Thyroid gland (tissue), 4 donors: ENCODE results near the gene PLIN3. TPM values are rescaled to one million over a fixed set of nuclear protein-coding genes. Genes with fewer than 3 reads are reported as not detected.

Experiments used
- DNase-seq, 2 donors: peaks; one replicate each; pipeline ENCODE4 v3.0.0-alpha.2; 2019
- H3K27ac ChIP-seq, 3 donors: fragments of 200-600 bp; sonication (generic); 1 replicate in 2 of 3; 2 replicates in 1 of 3; pipeline ENCODE4 v1.5.1; 2016 to 2019; ENCODE audit warnings: mild to moderate bottlenecking in 1 of 3, moderate library complexity in 1 of 3
- H3K27me3 ChIP-seq: fragments of 200-600 bp; sonication (generic); one replicate; pipeline ENCODE4 v1.5.1; 2019
- H3K36me3 ChIP-seq, 2 donors: fragments of 200-600 bp; sonication (generic); one replicate each; pipeline ENCODE4 v1.5.1; 2016 to 2019
- H3K4me1 ChIP-seq, 2 donors: fragments of 200-600 bp; sonication (generic); one replicate each; pipeline ENCODE4 v1.5.1; 2017 to 2019
- H3K4me3 ChIP-seq, 3 donors: fragments of 200-600 bp; sonication (generic); replicated peaks in 1 of 3; 1 replicate in 2 of 3; 2 replicates in 1 of 3; pipeline ENCODE4 v1.5.1; 2016; ENCODE audit warnings: mild to moderate bottlenecking in 1 of 3
- H3K9me3 ChIP-seq: fragments of 200-600 bp; sonication (generic); one replicate; pipeline ENCODE4 v1.5.1; 2017
- CTCF ChIP-seq, 6 experiments: fragments of 200-600 bp in 3 of 6; fragments of 450-650 bp in 3 of 6; sonication (generic) in 3 of 6; IDR thresholded peaks; one replicate each; pipeline ENCODE4 v1.5.1; 2016 to 2019; ENCODE audit warnings: antibody characterized with exemption in 6 of 6, mild to moderate bottlenecking in 2 of 6, inconsistent platforms in 1 of 6, moderate library complexity in 1 of 6
- POLR2A ChIP-seq, 2 donors: fragments of 450-650 bp; IDR thresholded peaks; one replicate each; pipeline ENCODE4 v1.6.1; 2017; ENCODE audit warnings: antibody characterized with exemption in 2 of 2, mild to moderate bottlenecking in 2 of 2, moderate library complexity in 1 of 2
- WGBS, 2 donors: methylation state at CpG; one replicate each; pipeline ENCODE4 v1.1.5; 2017; 5-methylcytosine and 5-hydroxymethylcytosine counted together
- intact Hi-C: fragments of 100-400 bp; cut with DNase I; formaldehyde crosslinking; loops from one replicate; pipeline ENCODE4 v1.15.1; 2023
- total RNA-seq, 4 donors: library from RNA; depleted of rRNA; stranded (reverse); fragments of >200 nt; gene quantifications; one replicate each; pipeline ENCODE4 v1.2.3, GENCODE V29; 2016

Gene PLIN3
- total RNA-seq, 4 donors from 2014 or later: 24.4 to 41.3 (median 38.0) TPM

- intact Hi-C loops: loop anchor here (2.0 kb wide), 1 partner anchor 157 kb away; no protein-coding TSS in a partner anchor
- no peak for DNase-seq
- WGBS, 2 donors: 92 to 93% methylated on average over 3 of the region's 3 CpGs
- Histone ChIP-seq H3K27ac (no peak overlapping the region), H3K4me3 (no peak overlapping the region), H3K4me1 (no peaks in the 10 kb centered on the region), H3K36me3 (no peaks in the 10 kb centered on the region), H3K9me3 (no peaks in the 10 kb centered on the region), H3K27me3 (no peaks in the 10 kb centered on the region)
- TF ChIP-seq POLR2A (IDR thresholded peaks at IDR 0.05) (no peak), CTCF (IDR thresholded peaks at IDR 0.05) (no peak)
Observed at GRCh38 chr19:4873930-4874329, 6.5 kb upstream of the PLIN3 start.

- Histone ChIP-seq H3K27me3 (no peaks in the 10 kb centered on the region), H3K4me3 (no peak overlapping the region), H3K27ac (no peak overlapping the region), H3K9me3 (no peaks in the 10 kb centered on the region), H3K4me1 (peaks cover 3 to 4% of the 10 kb centered on the region in 2 donors), H3K36me3 (no peaks in the 10 kb centered on the region)
- intact Hi-C loops: loop anchor here (2.0 kb wide), 1 partner anchor 159 kb away; no protein-coding TSS in a partner anchor
- WGBS, 2 donors: 64 to 88% methylated on average over 6 of the region's 6 CpGs
- DNase-seq: no peak
- TF ChIP-seq CTCF (IDR thresholded peaks at IDR 0.05): no peak
- no peak for TF ChIP-seq POLR2A (IDR thresholded peaks at IDR 0.05)
Observed at GRCh38 chr19:4871711-4872110, 4.2 kb upstream of the PLIN3 start.

GRCh38 chr19:4870025-4870700 is 2.7 kb upstream of the PLIN3 start:
- Histone ChIP-seq H3K36me3 (no peaks in the 10 kb centered on the region), H3K27ac (no peak overlapping the region), H3K9me3 (no peaks in the 10 kb centered on the region), H3K4me3 (no peak overlapping the region), H3K27me3 (no peaks in the 10 kb centered on the region), H3K4me1 (peaks cover 10 to 11% of the 10 kb centered on the region in 2 donors)
- TF ChIP-seq POLR2A (IDR thresholded peaks at IDR 0.05): no peak
- TF ChIP-seq CTCF (IDR thresholded peaks at IDR 0.05): no peak
- no peak for DNase-seq
- intact Hi-C loops: no loop called here
- 82 to 88% methylated on average over 10 of the region's 10 CpGs for WGBS, 2 donors

- H3K4me1 ChIP-seq: peaks cover 10 to 11% of the 10 kb centered on the region in 2 donors
- no peak for TF ChIP-seq POLR2A (IDR thresholded peaks at IDR 0.05)
- no peak for DNase-seq
- no peaks in the 10 kb centered on the region for H3K36me3 ChIP-seq
- 68 to 87% methylated on average over 10 of the region's 10 CpGs for WGBS, 2 donors
- H3K27me3 ChIP-seq: no peaks in the 10 kb centered on the region
- intact Hi-C loops: no loop called here
- H3K27ac ChIP-seq: no peak overlapping the region
- H3K4me3 ChIP-seq: no peak overlapping the region
- no peaks in the 10 kb centered on the region for H3K9me3 ChIP-seq
Observed at GRCh38 chr19:4868286-4868834, 893 bp upstream of the PLIN3 start.

GRCh38 chr19:4866595-4867424 is 657 bp downstream of the PLIN3 start:
- intact Hi-C loops: no loop called here
- TF ChIP-seq POLR2A (IDR thresholded peaks at IDR 0.05) (no peak), CTCF (IDR thresholded peaks at IDR 0.05) (no peak)
- Histone ChIP-seq H3K4me1 (peaks cover 10 to 11% of the 10 kb centered on the region in 2 donors), H3K27ac (peak overlapping the region; percentile 50 to 86 (median 66)), H3K36me3 (no peaks in the 10 kb centered on the region), H3K9me3 (no peaks in the 10 kb centered on the region), H3K27me3 (no peaks in the 10 kb centered on the region), H3K4me3 (peak overlapping the region; percentile 55 to 75 (median 67))
- peak; percentile 69 to 70 for DNase-seq
- WGBS, 2 donors: 0 to 1% methylated on average over 14 to 16 of the region's 22 CpGs
